H1 (cell line): ENCODE results near the gene HPX. TPM values are rescaled to one million over a fixed set of nuclear protein-coding genes. Genes with fewer than 3 reads are reported as not detected.

Source experiments
- FOSL1 ChIP-seq: IDR thresholded peaks from 2 replicates; pipeline ENCODE4 v1.6.1; 2011; ENCODE audit warnings: mild to moderate bottlenecking, low read depth, low read length, moderate library complexity; ENCODE audit not compliant: insufficient read depth
- SAP30 ChIP-seq: fragments of 300-600 bp; sonication (generic); IDR thresholded peaks from 2 replicates; pipeline ENCODE4 v1.7.1; 2012; ENCODE audit warnings: low read length, moderate library complexity, mild to moderate bottlenecking, inconsistent platforms; ENCODE audit not compliant: insufficient read depth, insufficient replicate concordance
- SIN3A ChIP-seq, 2 experiments: IDR thresholded peaks in 1 of 2; conservative IDR thresholded peaks in 1 of 2; 2 replicates each; pipeline ENCODE4 v1.6.1; 2011 to 2012; ENCODE audit warnings: low read length in 2 of 2, improper control_type of control experiment in 1 of 2, low read depth in 1 of 2, mild to moderate bottlenecking in 1 of 2
- TEAD4 ChIP-seq: IDR thresholded peaks from 2 replicates; pipeline ENCODE4 v1.6.1; 2012; ENCODE audit warnings: low read depth, low read length, inconsistent platforms, mixed read lengths
- ZNF274 ChIP-seq: IDR thresholded peaks from 2 replicates; pipeline ENCODE4 v1.7.0; 2012; ENCODE audit warnings: low read length, borderline replicate concordance; ENCODE audit errors: extremely low read depth
- polyA plus RNA-seq, 7 experiments: library from polyadenylated mRNA; depleted of rRNA in 3 of 7; stranded (reverse) in 5 of 7; unstranded in 2 of 7; fragments of >200 nt in 5 of 7; fragments of 200-250 nt in 2 of 7; gene quantifications; 1 replicate in 5 of 7; 2 replicates in 1 of 7; 4 replicates in 1 of 7; pipeline versions ENCODE4 v1.2.1 to v1.2.3, GENCODE V29; 2011 to 2013; ENCODE audit warnings: missing spikeins in 2 of 7, mixed read lengths in 2 of 7
- total RNA-seq: library from RNA; stranded (reverse); fragmentation: NEBNext Ultra II Directional; extraction: Animal tissue kit (Norgen Biotek cat#: 25700); gene quantifications from 2 replicates; pipeline ENCODE4 v1.2.1, GENCODE V29; 2021
- TF ChIP-seq, protein P1 (sequence below), 3 experiments: IDR thresholded peaks; 1 replicate in 2 of 3; 2 replicates in 1 of 3; pipeline versions ENCODE4 v1.5.1 to v1.6.1; 2011; ENCODE audit warnings: low read length in 3 of 3, mild to moderate bottlenecking in 3 of 3, inconsistent platforms in 2 of 3, low read depth in 1 of 3, moderate library complexity in 1 of 3; ENCODE audit not compliant: insufficient read depth in 1 of 3; ENCODE audit errors: control extremely low read depth in 1 of 3
- TF ChIP-seq, protein P2 (sequence below): IDR thresholded peaks from 2 replicates; pipeline ENCODE4 v1.6.1; 2011; ENCODE audit warnings: low read depth, mild to moderate bottlenecking, low read length; ENCODE audit not compliant: insufficient read depth

Gene HPX
- total and polyA plus RNA-seq, 2 of the 8 experiments (the other 6 are each of a cell fraction or from before 2014, with no cell fraction given) = 0.80 to 0.97 TPM

DNA sequence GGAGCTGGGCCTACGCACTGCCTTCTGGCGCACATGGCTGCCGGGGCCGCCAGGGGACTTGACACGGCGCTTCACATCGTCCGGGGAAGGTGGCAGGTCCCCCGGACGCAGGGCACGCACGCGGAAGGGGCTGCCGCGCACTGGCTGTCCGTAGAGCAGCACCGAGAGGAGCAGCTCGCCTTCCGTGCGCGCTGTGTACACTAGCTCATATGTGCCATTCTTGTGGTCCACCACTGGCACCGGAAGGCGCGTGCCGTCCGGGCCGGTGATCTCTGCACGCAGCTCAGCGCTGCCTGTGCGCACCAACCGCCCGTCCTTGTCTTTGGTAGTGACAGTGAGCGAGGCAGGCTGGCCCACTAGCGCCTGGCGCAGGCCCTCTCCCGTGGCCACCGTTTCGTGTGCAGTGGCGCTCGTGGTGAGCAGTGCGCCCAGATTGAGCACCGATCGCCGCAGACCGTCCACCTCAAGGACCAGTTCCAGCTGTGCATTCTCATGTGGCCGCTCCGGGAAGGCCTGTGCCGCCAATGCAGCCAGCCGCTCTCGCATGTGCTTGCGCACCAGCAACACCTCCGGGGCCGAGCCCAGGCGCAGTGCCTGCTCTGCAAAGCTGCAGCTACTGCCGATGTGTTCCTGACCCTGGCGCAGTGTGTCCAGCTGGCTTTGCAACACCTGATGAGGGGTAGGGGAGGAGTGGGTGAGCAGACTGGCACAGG lies 15.7 kb upstream of the HPX start (continued):
- TF ChIP-seq SAP30 = no peak
- no peak for TF ChIP-seq FOSL1
- TF ChIP-seq, protein P1, sequence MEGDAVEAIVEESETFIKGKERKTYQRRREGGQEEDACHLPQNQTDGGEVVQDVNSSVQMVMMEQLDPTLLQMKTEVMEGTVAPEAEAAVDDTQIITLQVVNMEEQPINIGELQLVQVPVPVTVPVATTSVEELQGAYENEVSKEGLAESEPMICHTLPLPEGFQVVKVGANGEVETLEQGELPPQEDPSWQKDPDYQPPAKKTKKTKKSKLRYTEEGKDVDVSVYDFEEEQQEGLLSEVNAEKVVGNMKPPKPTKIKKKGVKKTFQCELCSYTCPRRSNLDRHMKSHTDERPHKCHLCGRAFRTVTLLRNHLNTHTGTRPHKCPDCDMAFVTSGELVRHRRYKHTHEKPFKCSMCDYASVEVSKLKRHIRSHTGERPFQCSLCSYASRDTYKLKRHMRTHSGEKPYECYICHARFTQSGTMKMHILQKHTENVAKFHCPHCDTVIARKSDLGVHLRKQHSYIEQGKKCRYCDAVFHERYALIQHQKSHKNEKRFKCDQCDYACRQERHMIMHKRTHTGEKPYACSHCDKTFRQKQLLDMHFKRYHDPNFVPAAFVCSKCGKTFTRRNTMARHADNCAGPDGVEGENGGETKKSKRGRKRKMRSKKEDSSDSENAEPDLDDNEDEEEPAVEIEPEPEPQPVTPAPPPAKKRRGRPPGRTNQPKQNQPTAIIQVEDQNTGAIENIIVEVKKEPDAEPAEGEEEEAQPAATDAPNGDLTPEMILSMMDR (IDR thresholded peaks at IDR 0.05; ENCODE audit: control extremely low read depth in 1 of 3, insufficient read depth in 1 of 3, low read depth in 1 of 3, low read length in 3 of 3) = no peak
- TF ChIP-seq SIN3A (conservative IDR thresholded peaks at IDR 0.05 in 1 of 2, IDR thresholded peaks at IDR 0.05 in 1 of 2; ENCODE audit: low read depth in 1 of 2, low read length in 2 of 2) = no peak
- TF ChIP-seq, protein P2, sequence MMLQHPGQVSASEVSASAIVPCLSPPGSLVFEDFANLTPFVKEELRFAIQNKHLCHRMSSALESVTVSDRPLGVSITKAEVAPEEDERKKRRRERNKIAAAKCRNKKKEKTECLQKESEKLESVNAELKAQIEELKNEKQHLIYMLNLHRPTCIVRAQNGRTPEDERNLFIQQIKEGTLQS = no peak
- no peak for TF ChIP-seq TEAD4
- no peak for TF ChIP-seq ZNF274
